Gastrocnemius medialis (tissue), 4 donors: ENCODE measurements around the gene SNX14. TPM values are rescaled to one million over a fixed set of nuclear protein-coding genes. Genes with fewer than 3 reads are reported as not detected.
A peak's percentile ranks its signal among the peaks of the same experiment; 100 is the strongest.

Experiments used
- ATAC-seq, 2 donors: fragments of 150-250 bp; one replicate each; pipeline ENCODE4 v1.9.1; 2016
- DNase-seq, 2 donors: peaks; one replicate each; pipeline ENCODE4 v3.0.0-alpha.2; 2019
- H3K27ac ChIP-seq, 4 donors: fragments of 200-600 bp; sonication (generic); 1 replicate in 1 of 4; 2 replicates in 3 of 4; pipeline ENCODE4 v1.5.1; 2016 to 2018; ENCODE audit warnings: mild to moderate bottlenecking in 2 of 4, moderate library complexity in 1 of 4
- H3K27me3 ChIP-seq, 3 donors: fragments of 200-600 bp; sonication (generic) in 2 of 3; 1 replicate in 1 of 3; 2 replicates in 2 of 3; pipeline versions ENCODE4 v1.5.1 to v1.6.0; 2016 to 2019; ENCODE audit warnings: mild to moderate bottlenecking in 1 of 3, moderate library complexity in 1 of 3
- H3K36me3 ChIP-seq, 2 donors: fragments of 200-600 bp; sonication (generic) in 1 of 2; one replicate each; pipeline ENCODE4 v1.5.1; 2017 to 2018
- H3K4me1 ChIP-seq, 2 donors: fragments of 200-600 bp; sonication (generic) in 1 of 2; one replicate each; pipeline ENCODE4 v1.5.1; 2016 to 2017; ENCODE audit warnings: mild to moderate bottlenecking in 2 of 2
- H3K4me3 ChIP-seq, 4 donors: fragments of 200-600 bp; sonication (generic) in 3 of 4; 1 replicate in 1 of 4; 2 replicates in 3 of 4; pipeline ENCODE4 v1.5.1; 2016 to 2019; ENCODE audit warnings: mild to moderate bottlenecking in 2 of 4
- H3K9me3 ChIP-seq, 3 donors: fragments of 200-600 bp; sonication (generic) in 2 of 3; 1 replicate in 1 of 3; 2 replicates in 2 of 3; pipeline ENCODE4 v1.5.1; 2016 to 2019
- POLR2A ChIP-seq, 2 donors: fragments of 450-650 bp; IDR thresholded peaks; one replicate each; pipeline ENCODE4 v1.6.1; 2017; ENCODE audit warnings: antibody characterized with exemption in 2 of 2, mild to moderate bottlenecking in 2 of 2, moderate library complexity in 2 of 2
- in situ Hi-C, 4 donors: fragments of 200-750 bp; cut with MboI; loops; one replicate each; pipeline versions ENCODE4 v1.15.0 to v1.8.0; 2017; ENCODE audit warnings: low sequenced_read_pairs in 4 of 4
- intact Hi-C: fragments of 100-400 bp; cut with DNase I; formaldehyde crosslinking; loops from one replicate; pipeline ENCODE4 v1.15.1; 2023; ENCODE audit warnings: low total_unique reads
- total RNA-seq, 4 donors: library from RNA; depleted of rRNA; stranded (reverse); fragments of >200 nt; gene quantifications; one replicate each; pipeline versions ENCODE4 v1.1.0 to v1.2.3, GENCODE V29; 2016
- TF ChIP-seq, protein P1 (sequence below), 5 experiments: fragments of 450-650 bp in 3 of 5; fragments of 200-600 bp in 2 of 5; sonication (generic) in 2 of 5; IDR thresholded peaks in 4 of 5; conservative IDR thresholded peaks in 1 of 5; 1 replicate in 4 of 5; 2 replicates in 1 of 5; pipeline ENCODE4 v1.5.1; 2016 to 2019; ENCODE audit warnings: antibody characterized with exemption in 5 of 5, mild to moderate bottlenecking in 3 of 5, moderate library complexity in 3 of 5

The SNX14 gene
- total RNA-seq, 4 donors from 2014 or later, result 16.0 to 38.5 (median 24.7) TPM

DNA sequence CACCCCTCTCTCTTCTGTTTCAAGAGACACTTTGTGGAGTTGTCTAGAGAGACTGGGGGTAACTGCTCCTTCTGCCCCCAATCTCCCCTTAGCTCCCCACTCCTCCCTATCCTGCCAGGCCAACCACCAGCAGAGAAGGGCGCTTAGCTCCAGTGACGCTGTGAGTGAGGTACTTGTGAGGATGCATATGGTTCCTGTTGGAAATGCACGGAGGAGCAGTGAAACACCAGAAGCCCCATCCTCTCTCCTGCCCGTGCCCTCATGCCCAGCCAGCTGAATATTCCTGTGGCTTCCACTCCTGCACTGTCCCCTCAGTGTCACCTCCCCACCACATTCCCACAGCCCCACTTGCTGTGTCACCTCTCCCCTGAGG lies 131.9 kb downstream of the SNX14 start:
- no peak for ATAC-seq
- no peak for TF ChIP-seq POLR2A (IDR thresholded peaks at IDR 0.05)
- TF ChIP-seq, protein P1, sequence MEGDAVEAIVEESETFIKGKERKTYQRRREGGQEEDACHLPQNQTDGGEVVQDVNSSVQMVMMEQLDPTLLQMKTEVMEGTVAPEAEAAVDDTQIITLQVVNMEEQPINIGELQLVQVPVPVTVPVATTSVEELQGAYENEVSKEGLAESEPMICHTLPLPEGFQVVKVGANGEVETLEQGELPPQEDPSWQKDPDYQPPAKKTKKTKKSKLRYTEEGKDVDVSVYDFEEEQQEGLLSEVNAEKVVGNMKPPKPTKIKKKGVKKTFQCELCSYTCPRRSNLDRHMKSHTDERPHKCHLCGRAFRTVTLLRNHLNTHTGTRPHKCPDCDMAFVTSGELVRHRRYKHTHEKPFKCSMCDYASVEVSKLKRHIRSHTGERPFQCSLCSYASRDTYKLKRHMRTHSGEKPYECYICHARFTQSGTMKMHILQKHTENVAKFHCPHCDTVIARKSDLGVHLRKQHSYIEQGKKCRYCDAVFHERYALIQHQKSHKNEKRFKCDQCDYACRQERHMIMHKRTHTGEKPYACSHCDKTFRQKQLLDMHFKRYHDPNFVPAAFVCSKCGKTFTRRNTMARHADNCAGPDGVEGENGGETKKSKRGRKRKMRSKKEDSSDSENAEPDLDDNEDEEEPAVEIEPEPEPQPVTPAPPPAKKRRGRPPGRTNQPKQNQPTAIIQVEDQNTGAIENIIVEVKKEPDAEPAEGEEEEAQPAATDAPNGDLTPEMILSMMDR (IDR thresholded peaks at IDR 0.05 in 4 of 5, conservative IDR thresholded peaks at IDR 0.05 in 1 of 5), result no peak
- Histone ChIP-seq H3K27me3 (no peaks in the 10 kb centered on the region), H3K27ac (peak overlapping the region in 3 of 4 donors; percentile 26 to 50 (median 37)), H3K4me1 (peaks cover 7 to 9% of the 10 kb centered on the region in 2 donors), H3K4me3 (no peak overlapping the region), H3K36me3 (no peaks in the 10 kb centered on the region), H3K9me3 (no peaks in the 10 kb centered on the region)
- in situ Hi-C loops, result no loop called here
- intact Hi-C loops, result no loop called here
- no peak for DNase-seq

DNA sequence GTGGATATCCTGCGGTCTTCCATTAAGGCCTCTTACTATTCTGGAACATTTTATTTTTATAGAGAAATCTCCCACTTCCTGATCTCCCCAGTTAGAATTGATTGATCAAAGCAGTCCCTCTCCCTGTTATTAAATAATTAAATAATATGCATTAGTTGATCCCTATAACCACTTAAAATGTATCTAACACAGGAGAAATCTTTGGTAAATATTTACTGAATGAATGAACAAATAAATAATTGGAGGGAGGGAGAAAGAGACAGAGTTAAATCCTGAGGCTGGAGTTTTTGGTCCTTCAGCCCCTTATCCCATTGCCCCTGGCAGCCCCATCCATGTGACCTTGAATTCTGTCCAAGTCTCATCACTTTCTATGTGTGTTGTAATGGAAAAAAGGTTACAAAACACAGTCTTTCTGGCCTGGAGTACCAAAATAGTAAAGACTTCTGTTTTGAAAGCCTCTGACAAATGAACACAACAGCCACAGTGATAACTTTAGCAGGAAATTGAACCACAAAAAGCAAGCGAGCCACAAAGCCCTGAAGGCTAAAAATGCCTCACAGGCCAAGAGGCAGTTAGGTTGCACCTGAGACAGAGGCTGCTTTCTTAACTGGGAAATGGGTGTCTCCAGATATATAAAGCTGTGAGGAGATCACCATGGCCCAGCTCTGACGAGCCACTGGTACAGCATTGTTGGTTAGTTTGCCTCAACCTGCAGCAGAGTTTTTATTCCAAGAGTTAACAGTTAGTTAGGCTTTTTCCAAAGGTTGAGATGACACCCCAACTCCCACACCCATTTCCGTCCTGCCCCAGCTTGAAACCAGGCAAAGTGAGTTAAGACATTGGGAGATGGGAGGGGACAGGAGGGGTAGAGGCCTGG lies 132.5 kb downstream of the SNX14 start:
- H3K4me3 ChIP-seq, result no peak overlapping the region
- peaks cover 7 to 9% of the 10 kb centered on the region in 2 donors for H3K4me1 ChIP-seq
- peak overlapping the region in 3 of 4 donors; percentile 26 to 50 (median 37) for H3K27ac ChIP-seq
- no peak for TF ChIP-seq POLR2A (IDR thresholded peaks at IDR 0.05)
- TF ChIP-seq, protein P1 (IDR thresholded peaks at IDR 0.05 in 4 of 5, conservative IDR thresholded peaks at IDR 0.05 in 1 of 5), result no peak
- no peaks in the 10 kb centered on the region for H3K27me3 ChIP-seq
- in situ Hi-C loops, result no loop called here
- intact Hi-C loops, result no loop called here
- ATAC-seq (peak; percentile 28 to 60), DNase-seq (no peak)
- H3K36me3 ChIP-seq, result no peaks in the 10 kb centered on the region
- no peaks in the 10 kb centered on the region for H3K9me3 ChIP-seq

DNA sequence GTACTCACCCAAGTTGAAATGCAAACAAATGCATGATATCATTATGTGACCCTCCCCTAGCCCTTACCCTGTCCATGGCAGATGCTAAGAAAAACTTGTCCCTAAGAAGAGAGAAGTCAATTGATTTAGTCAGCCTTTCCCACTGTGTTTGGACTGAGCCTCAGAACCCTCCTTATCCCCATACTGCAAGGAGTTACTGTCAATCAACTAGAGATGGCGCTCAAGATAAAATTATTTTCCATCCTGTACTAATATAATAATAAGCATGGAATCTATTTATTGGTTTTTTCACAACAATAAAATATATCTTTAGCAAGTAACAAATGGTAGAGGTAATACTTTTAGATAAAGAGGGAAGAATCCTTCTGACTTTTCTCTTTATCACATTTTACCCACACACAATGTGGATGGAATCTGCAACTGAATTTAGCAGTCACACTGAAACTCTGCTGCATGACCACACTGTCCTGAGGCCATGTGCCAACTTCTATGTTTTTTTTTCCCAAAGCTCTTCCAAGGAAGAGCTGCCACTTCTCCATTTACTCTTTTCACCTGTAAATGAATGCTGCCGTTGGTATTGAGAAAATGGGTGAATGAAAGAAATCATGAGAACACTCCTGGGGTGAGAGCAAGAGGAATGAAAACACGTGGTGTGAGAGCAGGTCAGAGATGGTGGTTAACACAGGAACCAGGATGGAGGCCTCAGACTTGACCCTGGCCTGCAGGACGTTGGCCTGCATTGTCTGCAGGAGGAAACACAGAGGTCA lies 133.3 kb downstream of the SNX14 start:
- Histone ChIP-seq H3K4me1 (peaks cover 7 to 9% of the 10 kb centered on the region in 2 donors), H3K36me3 (no peaks in the 10 kb centered on the region), H3K9me3 (no peaks in the 10 kb centered on the region), H3K27ac (peak overlapping the region in 3 of 4 donors; percentile 6 to 50 (median 26)), H3K4me3 (no peak overlapping the region), H3K27me3 (no peaks in the 10 kb centered on the region)
- in situ Hi-C loops, result no loop called here
- ATAC-seq (no peak), DNase-seq (no peak)
- intact Hi-C loops, result no loop called here
- TF ChIP-seq POLR2A (IDR thresholded peaks at IDR 0.05), result no peak
- TF ChIP-seq, protein P1 (IDR thresholded peaks at IDR 0.05 in 4 of 5, conservative IDR thresholded peaks at IDR 0.05 in 1 of 5), result no peak

DNA sequence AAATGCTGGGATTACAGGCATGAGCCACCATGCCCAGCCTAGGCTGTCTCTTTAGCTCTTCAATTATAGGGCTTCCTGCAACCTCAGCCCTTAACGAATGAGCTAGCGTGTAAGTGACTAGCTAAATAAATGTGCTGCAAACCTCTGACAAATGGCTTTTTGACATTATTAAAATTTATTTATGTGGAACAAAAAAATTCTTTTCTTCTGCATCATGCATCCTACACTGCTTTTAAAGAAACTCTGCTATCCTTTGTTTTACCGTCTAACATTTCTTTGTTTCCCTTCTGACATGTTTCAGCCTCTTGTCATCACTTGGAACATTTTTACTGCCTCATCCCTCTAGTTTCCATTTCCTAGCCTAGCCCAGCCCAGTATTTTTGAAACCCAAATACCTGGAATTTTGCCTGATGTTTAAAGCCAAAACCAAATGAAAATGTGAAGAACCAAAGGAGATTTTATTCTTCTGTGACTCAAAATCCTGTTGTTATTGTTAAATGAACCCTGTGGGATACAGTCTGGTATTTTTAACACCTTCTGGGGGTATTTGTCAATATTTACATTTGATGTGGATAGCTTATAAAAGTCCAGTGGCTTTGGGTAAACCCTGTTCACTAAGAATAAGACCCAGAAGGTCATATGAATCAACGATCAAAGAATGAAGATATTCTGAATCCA lies 134.3 kb downstream of the SNX14 start:
- in situ Hi-C loops, result no loop called here

More for the DNA sequence above, 134.3 kb downstream of the SNX14 start:
- ATAC-seq, result no peak
- no peak for DNase-seq
- intact Hi-C loops, result no loop called here
- no peak for TF ChIP-seq POLR2A (IDR thresholded peaks at IDR 0.05)
- TF ChIP-seq, protein P1 (IDR thresholded peaks at IDR 0.05 in 4 of 5, conservative IDR thresholded peaks at IDR 0.05 in 1 of 5), result no peak
- Histone ChIP-seq H3K27ac (peak overlapping the region in 2 of 4 donors; percentile 23 to 31), H3K36me3 (no peaks in the 10 kb centered on the region), H3K4me3 (no peak overlapping the region), H3K27me3 (no peaks in the 10 kb centered on the region), H3K4me1 (peaks cover 7 to 9% of the 10 kb centered on the region in 2 donors), H3K9me3 (no peaks in the 10 kb centered on the region)
